Fibroblast of lung (primary cell): Measurements from ENCODE around the gene GOLGA6L6.
"Not testable (repeated sequence)": the region's sequence is repeated elsewhere in the genome, so short reads cannot be mapped to it uniquely, and the experiment has no call there.

ENCODE experiments used
- EZH2 ChIP-seq: IDR thresholded peaks from 2 replicates; pipeline ENCODE4 v1.5.1; 2012; ENCODE audit warnings: low read length, control low read depth, mild to moderate bottlenecking; ENCODE audit errors: missing control alignments
- TF ChIP-seq, protein P1 (sequence below), 2 donors: IDR thresholded peaks in 1 of 2; conservative IDR thresholded peaks in 1 of 2; 1 replicate in 1 of 2; 2 replicates in 1 of 2; pipeline ENCODE4 v1.5.1; 2011 to 2012; ENCODE audit warnings: low read length in 2 of 2, control low read depth in 1 of 2, inconsistent platforms in 1 of 2, low read depth in 1 of 2, mild to moderate bottlenecking in 1 of 2

DNA sequence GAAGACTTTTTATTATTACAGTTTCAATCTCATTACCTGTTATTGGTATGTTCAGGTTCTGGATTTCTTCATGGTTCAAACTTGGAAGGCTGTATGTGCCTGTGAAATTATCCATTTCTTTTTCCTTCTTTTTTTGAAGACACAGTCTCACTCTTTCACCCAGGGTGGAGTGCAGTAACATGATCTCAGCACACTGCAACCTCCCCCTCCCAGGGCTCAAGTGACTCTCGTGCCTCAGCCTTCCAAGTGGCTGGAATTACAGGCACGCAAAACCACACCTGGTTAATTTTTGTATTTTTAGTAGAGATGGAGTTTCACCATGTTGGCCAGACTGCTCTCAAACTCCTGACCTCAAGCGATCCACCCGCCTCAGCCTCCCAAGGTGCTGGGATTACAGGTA, 52.3 kb downstream of the GOLGA6L6 start:
- TF ChIP-seq, protein P1, sequence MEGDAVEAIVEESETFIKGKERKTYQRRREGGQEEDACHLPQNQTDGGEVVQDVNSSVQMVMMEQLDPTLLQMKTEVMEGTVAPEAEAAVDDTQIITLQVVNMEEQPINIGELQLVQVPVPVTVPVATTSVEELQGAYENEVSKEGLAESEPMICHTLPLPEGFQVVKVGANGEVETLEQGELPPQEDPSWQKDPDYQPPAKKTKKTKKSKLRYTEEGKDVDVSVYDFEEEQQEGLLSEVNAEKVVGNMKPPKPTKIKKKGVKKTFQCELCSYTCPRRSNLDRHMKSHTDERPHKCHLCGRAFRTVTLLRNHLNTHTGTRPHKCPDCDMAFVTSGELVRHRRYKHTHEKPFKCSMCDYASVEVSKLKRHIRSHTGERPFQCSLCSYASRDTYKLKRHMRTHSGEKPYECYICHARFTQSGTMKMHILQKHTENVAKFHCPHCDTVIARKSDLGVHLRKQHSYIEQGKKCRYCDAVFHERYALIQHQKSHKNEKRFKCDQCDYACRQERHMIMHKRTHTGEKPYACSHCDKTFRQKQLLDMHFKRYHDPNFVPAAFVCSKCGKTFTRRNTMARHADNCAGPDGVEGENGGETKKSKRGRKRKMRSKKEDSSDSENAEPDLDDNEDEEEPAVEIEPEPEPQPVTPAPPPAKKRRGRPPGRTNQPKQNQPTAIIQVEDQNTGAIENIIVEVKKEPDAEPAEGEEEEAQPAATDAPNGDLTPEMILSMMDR (conservative IDR thresholded peaks at IDR 0.05 in 1 of 2, IDR thresholded peaks at IDR 0.05 in 1 of 2; ENCODE audit: low read depth in 1 of 2, low read length in 2 of 2): not testable (repeated sequence)
- TF ChIP-seq EZH2: not testable (repeated sequence)
